ENCODE measurements around the gene EFHD2.

- no peak for TF ChIP-seq CTCF (IDR thresholded peaks at IDR 0.05)
- no peak for TF ChIP-seq POLR2A (IDR thresholded peaks at IDR 0.05)
Observed at GRCh38 chr1:15449567-15449966, 39.9 kb downstream of the EFHD2 start.
